A549 (cell line): ENCODE data around the gene BCL2L1. TPM values are rescaled to one million over a fixed set of nuclear protein-coding genes. Genes with fewer than 3 reads are reported as not detected.
A peak's percentile ranks its signal among the peaks of the same experiment; 100 is the strongest.

Experiments
- ATAC-seq, 2 experiments: fragments of 200-7000 bp in 1 of 2; fragments of >200 bp in 1 of 2; cut with Nextera tagmentation in 1 of 2; cut with Tn5 transposase in 1 of 2; 3 replicates each; pipeline versions ENCODE4 v1.8.0 to v1.9.1; 2018 to 2020; ENCODE audit warnings: mild to moderate bottlenecking in 1 of 2, moderate library complexity in 1 of 2
- CTCF ChIA-PET: fragments of 300-600 bp; sonication (Branson Sonifier 250); formaldehyde crosslinking; extraction: SDS; loops from one replicate; lab custom pipeline; 2021; ENCODE audit warnings: antibody characterized with exemption, inconsistent platforms; lab: Yijun Ruan, JAX
- POLR2A ChIA-PET: fragments of 350-600 bp; formaldehyde crosslinking; extraction: SDS; loops from one replicate; lab custom pipeline; 2021; ENCODE audit warnings: antibody characterized with exemption, inconsistent platforms; lab: Yijun Ruan, JAX
- DNase-seq, 2 experiments: peaks; one replicate each; pipeline versions ENCODE4 v3.0.0 to v3.0.0-alpha.2; 2011 to 2016; ENCODE audit warnings: low read depth in 1 of 2, low spot score in 1 of 2
- FAIRE-seq: peaks from 2 replicates; lab custom pipeline; 2011; peaks lifted over from hg19 to GRCh38; lab: Jason Lieb, UNC
- H3K27ac ChIP-seq, 2 experiments: fragments of >200 bp; sonication (Bioruptor Twin); formaldehyde crosslinking; 3 replicates each; pipeline ENCODE4 v1.5.1; 2016 to 2017
- H3K4me1 ChIP-seq: fragments of >200 bp; sonication (Bioruptor Twin); formaldehyde crosslinking; 3 replicates; pipeline ENCODE4 v1.6.1; 2016
- H3K4me2 ChIP-seq: fragments of >200 bp; sonication (Bioruptor Twin); formaldehyde crosslinking; 3 replicates; pipeline ENCODE4 v1.6.1; 2016
- H3K4me3 ChIP-seq: fragments of >200 bp; sonication (Bioruptor Twin); formaldehyde crosslinking; 3 replicates; pipeline ENCODE4 v1.5.1; 2016
- H3K9me3 ChIP-seq: fragments of >200 bp; sonication (Bioruptor Twin); formaldehyde crosslinking; 3 replicates; pipeline ENCODE4 v1.6.1; 2016
- CBX2 ChIP-seq: fragments of 200-600 bp; sonication (generic); IDR thresholded peaks from 2 replicates; pipeline ENCODE4 v1.6.1; 2016; ENCODE audit warnings: low read depth, mild to moderate bottlenecking, borderline replicate concordance
- CBX8 ChIP-seq: fragments of 200-600 bp; sonication (generic); IDR thresholded peaks from 2 replicates; pipeline ENCODE4 v1.6.1; 2016
- EHF ChIP-seq: fragments of 250-450 bp; sonication (Bioruptor Pico); IDR thresholded peaks from 2 replicates; pipeline ENCODE4 v1.5.0; 2020; ENCODE audit warnings: mild to moderate bottlenecking
- EP300 ChIP-seq, 2 experiments: fragments of >200 bp; sonication (Bioruptor Twin); formaldehyde crosslinking; IDR thresholded peaks; 2 replicates in 1 of 2; 3 replicates in 1 of 2; pipeline ENCODE4 v1.6.1; 2016 to 2017
- FOXS1 ChIP-seq: fragments of 250-450 bp; sonication (Bioruptor Pico); IDR thresholded peaks from 2 replicates; pipeline ENCODE4 v1.5.0; 2020; ENCODE audit warnings: mild to moderate bottlenecking, moderate library complexity
- HDAC2 ChIP-seq: fragments of 200-600 bp; sonication (generic); IDR thresholded peaks from 2 replicates; pipeline ENCODE4 v1.6.1; 2016
- HEYL ChIP-seq: fragments of 250-450 bp; sonication (Bioruptor Pico); IDR thresholded peaks from 2 replicates; pipeline ENCODE4 v1.8.0; 2021; ENCODE audit warnings: mild to moderate bottlenecking, moderate library complexity
- HOXA7 ChIP-seq: fragments of 250-450 bp; sonication (Bioruptor Pico); IDR thresholded peaks from 2 replicates; pipeline ENCODE4 v1.5.0; 2020; ENCODE audit warnings: mild to moderate bottlenecking, moderate library complexity
- HOXB13 ChIP-seq: fragments of 250-450 bp; sonication (Bioruptor Pico); IDR thresholded peaks from 2 replicates; pipeline ENCODE4 v1.5.0; 2020; ENCODE audit warnings: low read depth, mild to moderate bottlenecking, moderate library complexity
- JUNB ChIP-seq: fragments of >200 bp; sonication (Bioruptor Twin); formaldehyde crosslinking; IDR thresholded peaks from 2 replicates; pipeline ENCODE4 v1.6.1; 2016
- KDM1A ChIP-seq: fragments of 200-600 bp; sonication (generic); IDR thresholded peaks from 2 replicates; pipeline ENCODE4 v1.6.1; 2016; ENCODE audit warnings: low read depth, mild to moderate bottlenecking
- KDM5A ChIP-seq: fragments of 200-600 bp; sonication (generic); IDR thresholded peaks from 2 replicates; pipeline ENCODE4 v1.6.1; 2016; ENCODE audit warnings: antibody characterized with exemption, mild to moderate bottlenecking
- MAFK ChIP-seq: fragments of 450-650 bp; IDR thresholded peaks from 2 replicates; pipeline ENCODE4 v1.6.1; 2014; ENCODE audit not compliant: partially characterized antibody
- MYC ChIP-seq: IDR thresholded peaks from 2 replicates; pipeline ENCODE4 v1.6.1; 2012; ENCODE audit warnings: mild to moderate bottlenecking, inconsistent platforms, low read length, improper control_type of control experiment, borderline replicate concordance
- NFE2L2 ChIP-seq: fragments of 150-350 bp; conservative IDR thresholded peaks from 2 replicates; pipeline ENCODE4 v1.6.1; 2014; ENCODE audit warnings: low read length
- NR3C1 ChIP-seq: fragments of >200 bp; sonication (Bioruptor Twin); formaldehyde crosslinking; IDR thresholded peaks from 3 replicates; pipeline ENCODE4 v1.6.1; 2017
- PHF8 ChIP-seq: fragments of 200-600 bp; sonication (generic); IDR thresholded peaks from 2 replicates; pipeline ENCODE4 v1.6.1; 2016; ENCODE audit warnings: low read depth, mild to moderate bottlenecking, antibody characterized with exemption, moderate library complexity, borderline replicate concordance
- RARB ChIP-seq: fragments of 250-450 bp; sonication (Bioruptor Pico); IDR thresholded peaks from 2 replicates; pipeline ENCODE4 v1.8.0; 2021; ENCODE audit warnings: mild to moderate bottlenecking, moderate library complexity
- RCOR1 ChIP-seq: fragments of 150-350 bp; IDR thresholded peaks from 2 replicates; pipeline ENCODE4 v1.6.1; 2014; ENCODE audit warnings: antibody characterized with exemption, low read length, low read depth
- SREBF2 ChIP-seq: fragments of 450-650 bp; IDR thresholded peaks from 2 replicates; pipeline ENCODE4 v1.6.1; 2014; ENCODE audit warnings: mild to moderate bottlenecking, moderate library complexity
- TFCP2L1 ChIP-seq: fragments of 250-450 bp; sonication (Bioruptor Pico); IDR thresholded peaks from 2 replicates; pipeline ENCODE4 v1.5.0; 2021; ENCODE audit warnings: mild to moderate bottlenecking
- ZFP36 ChIP-seq: fragments of 450-650 bp; IDR thresholded peaks from 2 replicates; pipeline ENCODE4 v1.6.1; 2014; ENCODE audit warnings: borderline replicate concordance; ENCODE audit not compliant: partially characterized antibody
- WGBS: methylation state at CpG from one replicate; pipeline ENCODE4 v1.1.6; 2017; ENCODE audit errors: missing lambda C conversion rate; 5-methylcytosine and 5-hydroxymethylcytosine counted together
- polyA plus RNA-seq, 4 experiments: library from polyadenylated mRNA; depleted of rRNA in 3 of 4; stranded (reverse); fragments of >200 nt; fragmentation: RNase III in 1 of 4; extraction: RNeasy Plus Mini Kit Qiagen cat#74134 plus additional on column Dnase treatment in 1 of 4; gene quantifications; 2 replicates in 3 of 4; 3 replicates in 1 of 4; pipeline ENCODE4 v1.2.3, GENCODE V29; 2011 to 2017
- TF ChIP-seq, protein P1 (sequence below): fragments of >200 bp; sonication (Bioruptor Twin); formaldehyde crosslinking; IDR thresholded peaks from 3 replicates; pipeline ENCODE4 v1.5.1; 2016
- TF ChIP-seq, protein P2 (sequence below): fragments of 250-450 bp; sonication (Bioruptor Pico); IDR thresholded peaks from 2 replicates; pipeline ENCODE4 v1.5.0; 2021; ENCODE audit warnings: mild to moderate bottlenecking, moderate library complexity, borderline replicate concordance
- TF ChIP-seq, protein P3 (sequence below): fragments of >200 bp; sonication (Bioruptor Twin); formaldehyde crosslinking; IDR thresholded peaks from 2 replicates; pipeline ENCODE4 v1.6.1; 2016
- TF ChIP-seq, protein P4 (sequence below): fragments of >200 bp; sonication (Bioruptor Twin); formaldehyde crosslinking; IDR thresholded peaks from 3 replicates; pipeline ENCODE4 v1.6.1; 2016
- TF ChIP-seq, protein P5 (sequence below): IDR thresholded peaks from 2 replicates; pipeline ENCODE4 v1.6.1; 2012; ENCODE audit warnings: low read depth, borderline replicate concordance

The BCL2L1 gene
- polyA plus RNA-seq, 2 of the 4 experiments (the other 2 are of a cell fraction) = 154 to 178 TPM

DNA sequence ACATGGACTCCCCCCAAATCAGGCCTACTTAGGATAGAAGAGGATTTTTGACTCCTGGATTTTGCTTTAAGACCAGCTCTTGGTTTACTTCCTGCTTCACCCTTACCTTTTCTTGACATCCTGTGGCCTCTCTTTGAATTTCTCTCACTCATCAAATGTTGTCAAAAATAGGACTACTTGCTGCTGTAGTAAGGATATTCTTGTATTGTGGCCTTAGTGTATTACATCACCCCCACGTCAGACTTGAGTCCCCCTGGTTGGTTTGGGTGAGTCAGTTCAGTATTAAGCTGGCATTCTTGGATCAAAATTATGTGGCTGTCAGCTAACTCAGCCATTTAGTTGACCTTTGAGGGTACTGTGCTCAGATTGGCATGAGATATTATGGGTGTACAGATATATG, 17.5 kb upstream of the BCL2L1 start:
- peaks cover 30% of the 10 kb centered on the region for H3K4me1 ChIP-seq
- no peaks in the 10 kb centered on the region for H3K9me3 ChIP-seq
- WGBS = 0% methylated on average over 1 of the region's 1 CpG
- peak overlapping the region; percentile 57 for H3K4me3 ChIP-seq
- CTCF ChIA-PET = interaction anchor here (1.1 to 1.6 kb wide), 5 partner anchors 13 to 107 kb away, joined by 3 to 6 read pairs (median 4); no protein-coding TSS in a partner anchor
- ATAC-seq = no peak
- H3K27ac ChIP-seq = peak overlapping the region; percentile 84 to 87
- peak overlapping the region; percentile 89 for H3K4me2 ChIP-seq
- FAIRE-seq = no peak
- DNase-seq = no peak
- POLR2A ChIA-PET = interaction anchor here (1.2 kb wide), 1 partner anchor 119 kb away, joined by 3 read pairs; no protein-coding TSS in a partner anchor
- TF ChIP-seq SREBF2 (no peak), ZFP36 (no peak)

DNA sequence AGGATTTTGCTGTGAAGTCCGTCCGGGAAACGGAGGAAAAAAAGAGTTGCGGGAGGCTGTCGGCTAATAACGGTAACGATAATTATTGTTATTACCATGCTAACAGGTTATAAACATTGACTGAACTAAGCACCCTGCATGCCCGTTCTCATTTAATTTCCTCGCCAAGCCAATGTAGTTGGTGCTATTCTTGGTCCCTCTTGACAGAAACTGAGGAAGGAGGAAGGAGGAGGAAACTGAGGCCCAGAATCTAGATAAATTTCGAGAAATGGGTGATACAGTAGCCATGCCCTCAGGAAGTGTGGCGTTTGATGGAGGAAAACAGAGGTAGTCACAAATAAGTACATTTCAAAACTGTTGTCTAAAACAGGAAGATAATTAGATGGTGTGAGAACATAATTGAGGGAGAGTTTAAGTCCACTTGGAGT, 16.9 kb upstream of the BCL2L1 start:
- no peak for FAIRE-seq

DNA sequence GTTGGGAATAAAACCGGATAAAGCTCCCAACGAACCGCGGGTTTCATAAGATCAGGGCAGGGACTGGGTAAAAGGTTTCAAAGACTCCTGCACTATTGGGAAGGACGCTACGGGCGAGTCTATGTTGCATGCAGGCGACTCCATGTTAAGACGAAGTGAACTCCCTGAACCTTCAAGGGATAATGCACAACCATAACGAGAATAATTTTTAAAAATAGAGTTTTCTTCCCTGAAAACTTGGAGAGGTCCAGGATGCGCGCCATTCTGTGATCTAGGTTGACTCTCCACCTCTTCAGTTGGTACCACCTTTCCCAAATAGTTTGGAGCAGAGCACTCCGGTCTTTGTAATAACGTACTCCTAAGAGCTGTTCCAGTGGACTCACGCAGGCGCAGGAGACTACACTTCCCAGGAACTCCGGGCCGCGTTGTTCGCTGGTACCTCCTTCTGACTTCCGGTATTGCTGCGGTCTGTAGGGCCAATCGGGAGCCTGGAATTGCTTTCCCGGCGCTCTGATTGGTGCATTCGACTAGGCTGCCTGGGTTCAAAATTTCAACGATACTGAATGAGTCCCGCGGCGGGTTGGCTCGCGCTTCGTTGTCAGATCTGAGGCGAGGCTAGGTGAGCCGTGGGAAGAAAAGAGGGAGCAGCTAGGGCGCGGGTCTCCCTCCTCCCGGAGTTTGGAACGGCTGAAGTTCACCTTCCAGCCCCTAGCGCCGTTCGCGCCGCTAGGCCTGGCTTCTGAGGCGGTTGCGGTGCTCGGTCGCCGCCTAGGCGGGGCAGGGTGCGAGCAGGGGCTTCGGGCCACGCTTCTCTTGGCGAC, 16.3 kb upstream of the BCL2L1 start, which contains the start of gene TPX2:
Gene TPX2, plus strand, starts transcription at position 562 of the 821 bp plus-strand sequence. CDS start 18,187 bp downstream, outside the sequence.
- Histone ChIP-seq H3K9me3 (no peaks in the 10 kb centered on the region), H3K4me1 (peaks cover 30% of the 10 kb centered on the region), H3K27ac (peak within 1 kb of the TSS; percentile 84 to 87), H3K4me2 (peak within 1 kb of the TSS; percentile 89), H3K4me3 (peak within 1 kb of the TSS; percentile 57)
- DNase-seq (peak; percentile 97 to 99), ATAC-seq (peak; percentile 99), FAIRE-seq (peak; percentile 56)
- CTCF ChIA-PET = interaction anchor here (0.7 to 2.8 kb wide), 11 partner anchors 11 to 279 kb away, joined by 3 to 24 read pairs (median 5); no protein-coding TSS in a partner anchor
- WGBS = under 1% methylated on average over 51 of the region's 54 CpGs
- POLR2A ChIA-PET = interaction anchor here (0.5 to 1.6 kb wide), 8 partner anchors 9 to 118 kb away, joined by 3 to 21 read pairs (median 4); partner anchors contain the start of genes BCL2L1 and FOXS1
- no peak for TF ChIP-seq RARB (CRISPR knock-in tag)
- no peak for TF ChIP-seq SREBF2
- no peak for TF ChIP-seq HOXA7
- TF ChIP-seq RCOR1 = no peak
- TF ChIP-seq CBX2 = no peak
- no peak for TF ChIP-seq MYC
- TF ChIP-seq FOXS1 (CRISPR knock-in tag) = no peak
- TF ChIP-seq, protein P1, sequence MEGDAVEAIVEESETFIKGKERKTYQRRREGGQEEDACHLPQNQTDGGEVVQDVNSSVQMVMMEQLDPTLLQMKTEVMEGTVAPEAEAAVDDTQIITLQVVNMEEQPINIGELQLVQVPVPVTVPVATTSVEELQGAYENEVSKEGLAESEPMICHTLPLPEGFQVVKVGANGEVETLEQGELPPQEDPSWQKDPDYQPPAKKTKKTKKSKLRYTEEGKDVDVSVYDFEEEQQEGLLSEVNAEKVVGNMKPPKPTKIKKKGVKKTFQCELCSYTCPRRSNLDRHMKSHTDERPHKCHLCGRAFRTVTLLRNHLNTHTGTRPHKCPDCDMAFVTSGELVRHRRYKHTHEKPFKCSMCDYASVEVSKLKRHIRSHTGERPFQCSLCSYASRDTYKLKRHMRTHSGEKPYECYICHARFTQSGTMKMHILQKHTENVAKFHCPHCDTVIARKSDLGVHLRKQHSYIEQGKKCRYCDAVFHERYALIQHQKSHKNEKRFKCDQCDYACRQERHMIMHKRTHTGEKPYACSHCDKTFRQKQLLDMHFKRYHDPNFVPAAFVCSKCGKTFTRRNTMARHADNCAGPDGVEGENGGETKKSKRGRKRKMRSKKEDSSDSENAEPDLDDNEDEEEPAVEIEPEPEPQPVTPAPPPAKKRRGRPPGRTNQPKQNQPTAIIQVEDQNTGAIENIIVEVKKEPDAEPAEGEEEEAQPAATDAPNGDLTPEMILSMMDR = no peak
- TF ChIP-seq, protein P2, sequence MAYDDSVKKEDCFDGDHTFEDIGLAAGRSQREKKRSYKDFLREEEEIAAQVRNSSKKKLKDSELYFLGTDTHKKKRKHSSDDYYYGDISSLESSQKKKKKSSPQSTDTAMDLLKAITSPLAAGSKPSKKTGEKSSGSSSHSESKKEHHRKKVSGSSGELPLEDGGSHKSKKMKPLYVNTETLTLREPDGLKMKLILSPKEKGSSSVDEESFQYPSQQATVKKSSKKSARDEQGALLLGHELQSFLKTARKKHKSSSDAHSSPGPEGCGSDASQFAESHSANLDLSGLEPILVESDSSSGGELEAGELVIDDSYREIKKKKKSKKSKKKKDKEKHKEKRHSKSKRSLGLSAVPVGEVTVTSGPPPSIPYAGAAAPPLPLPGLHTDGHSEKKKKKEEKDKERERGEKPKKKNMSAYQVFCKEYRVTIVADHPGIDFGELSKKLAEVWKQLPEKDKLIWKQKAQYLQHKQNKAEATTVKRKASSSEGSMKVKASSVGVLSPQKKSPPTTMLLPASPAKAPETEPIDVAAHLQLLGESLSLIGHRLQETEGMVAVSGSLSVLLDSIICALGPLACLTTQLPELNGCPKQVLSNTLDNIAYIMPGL (CRISPR knock-in tag) = no peak
- no peak for TF ChIP-seq TFCP2L1
- TF ChIP-seq MAFK = no peak
- no peak for TF ChIP-seq HOXB13 (CRISPR knock-in tag)
- TF ChIP-seq, protein P3, sequence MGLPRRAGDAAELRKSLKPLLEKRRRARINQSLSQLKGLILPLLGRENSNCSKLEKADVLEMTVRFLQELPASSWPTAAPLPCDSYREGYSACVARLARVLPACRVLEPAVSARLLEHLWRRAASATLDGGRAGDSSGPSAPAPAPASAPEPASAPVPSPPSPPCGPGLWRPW = no peak
- TF ChIP-seq NR3C1 = no peak
- TF ChIP-seq EP300 (IDR thresholded peaks at IDR 0.05) = no peak
- TF ChIP-seq, protein P4, sequence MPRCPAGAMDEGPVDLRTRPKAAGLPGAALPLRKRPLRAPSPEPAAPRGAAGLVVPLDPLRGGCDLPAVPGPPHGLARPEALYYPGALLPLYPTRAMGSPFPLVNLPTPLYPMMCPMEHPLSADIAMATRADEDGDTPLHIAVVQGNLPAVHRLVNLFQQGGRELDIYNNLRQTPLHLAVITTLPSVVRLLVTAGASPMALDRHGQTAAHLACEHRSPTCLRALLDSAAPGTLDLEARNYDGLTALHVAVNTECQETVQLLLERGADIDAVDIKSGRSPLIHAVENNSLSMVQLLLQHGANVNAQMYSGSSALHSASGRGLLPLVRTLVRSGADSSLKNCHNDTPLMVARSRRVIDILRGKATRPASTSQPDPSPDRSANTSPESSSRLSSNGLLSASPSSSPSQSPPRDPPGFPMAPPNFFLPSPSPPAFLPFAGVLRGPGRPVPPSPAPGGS = peak; percentile 93; the same call in 2 of the 3 replicates
- TF ChIP-seq HDAC2 = no peak
- peak; percentile 60; the same call in 1 of the 2 replicates for TF ChIP-seq PHF8
- TF ChIP-seq EHF (CRISPR knock-in tag) = no peak
- no peak for TF ChIP-seq HEYL
- TF ChIP-seq, protein P5, sequence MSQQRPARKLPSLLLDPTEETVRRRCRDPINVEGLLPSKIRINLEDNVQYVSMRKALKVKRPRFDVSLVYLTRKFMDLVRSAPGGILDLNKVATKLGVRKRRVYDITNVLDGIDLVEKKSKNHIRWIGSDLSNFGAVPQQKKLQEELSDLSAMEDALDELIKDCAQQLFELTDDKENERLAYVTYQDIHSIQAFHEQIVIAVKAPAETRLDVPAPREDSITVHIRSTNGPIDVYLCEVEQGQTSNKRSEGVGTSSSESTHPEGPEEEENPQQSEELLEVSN = 0 out of 2 replicates have a peak, but pooled peaks have one; percentile 23
- no peak for TF ChIP-seq CBX8
- TF ChIP-seq JUNB = no peak

More for the DNA sequence above, 16.9 kb upstream of the BCL2L1 start:
- H3K27ac ChIP-seq = peak overlapping the region; percentile 84 to 87
- 0 out of 2 replicates have a peak, but pooled peaks have one; percentile 10 for TF ChIP-seq KDM5A
- TF ChIP-seq KDM1A = no peak
- TF ChIP-seq NFE2L2 = no peak
- TF ChIP-seq, all 56 proteins: peak for 1
- DNase-seq (no peak), ATAC-seq (peak; percentile 4 to 6; a peak in 3 of 6 replicates)
- Histone ChIP-seq H3K4me1 (peaks cover 30% of the 10 kb centered on the region), H3K4me3 (peak overlapping the region; percentile 57), H3K4me2 (peak overlapping the region; percentile 89), H3K9me3 (no peaks in the 10 kb centered on the region)
- ChIA-PET CTCF (interaction anchor here (1.1 to 2.8 kb wide), 6 partner anchors 12 to 107 kb away, joined by 3 to 24 read pairs (median 4); no protein-coding TSS in a partner anchor), POLR2A (interaction anchor here (0.5 to 1.6 kb wide), 8 partner anchors 9 to 118 kb away, joined by 3 to 21 read pairs (median 4); partner anchors contain the start of genes BCL2L1 and FOXS1)
- 0% methylated on average over 11 of the region's 11 CpGs for WGBS
